NCI-H1105 treated with DMSO at 0.1 percent for 48 hours (cell line): ENCODE results near the gene CSGALNACT2.
"Not testable (repeated sequence)": the region's sequence is repeated elsewhere in the genome, so short reads cannot be mapped to it uniquely, and the experiment has no call there.

Source experiments
- DNase-seq: peaks from one replicate; lab custom pipeline; 2025; lab: John Stamatoyannopoulos, UW

Gene CSGALNACT2

DNA sequence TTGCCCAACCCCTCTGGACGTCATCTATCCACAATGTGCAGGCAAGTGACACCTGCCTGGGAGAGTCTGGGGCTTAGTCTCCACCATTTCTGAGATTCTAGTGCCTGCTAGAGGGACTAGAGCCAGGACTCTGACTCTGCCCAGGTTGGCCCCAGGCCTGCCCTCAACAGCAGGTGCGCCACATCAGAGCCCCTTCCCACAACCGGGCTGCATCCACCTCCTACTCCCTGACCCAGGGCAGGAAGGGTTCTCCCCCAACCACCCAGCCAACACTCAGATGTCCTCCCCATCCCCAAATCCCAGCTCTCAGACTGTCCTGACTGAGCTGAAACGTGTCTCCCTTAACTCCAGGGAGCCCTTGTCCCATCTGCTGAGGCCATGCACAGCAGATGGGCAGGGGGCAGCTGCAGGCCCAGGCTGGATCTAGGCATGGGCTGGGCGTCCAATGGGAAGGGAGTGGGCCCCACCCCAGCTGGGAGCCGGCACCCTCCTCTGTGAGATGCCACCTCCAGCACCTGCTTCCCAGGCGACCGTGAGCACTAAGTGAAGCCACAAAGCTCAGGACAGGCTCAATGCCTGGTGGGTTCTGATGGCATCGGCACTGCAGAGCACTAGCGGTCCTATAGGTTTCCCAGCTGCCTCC, 79.4 kb downstream of the CSGALNACT2 start:
- DNase-seq: no peak

DNA sequence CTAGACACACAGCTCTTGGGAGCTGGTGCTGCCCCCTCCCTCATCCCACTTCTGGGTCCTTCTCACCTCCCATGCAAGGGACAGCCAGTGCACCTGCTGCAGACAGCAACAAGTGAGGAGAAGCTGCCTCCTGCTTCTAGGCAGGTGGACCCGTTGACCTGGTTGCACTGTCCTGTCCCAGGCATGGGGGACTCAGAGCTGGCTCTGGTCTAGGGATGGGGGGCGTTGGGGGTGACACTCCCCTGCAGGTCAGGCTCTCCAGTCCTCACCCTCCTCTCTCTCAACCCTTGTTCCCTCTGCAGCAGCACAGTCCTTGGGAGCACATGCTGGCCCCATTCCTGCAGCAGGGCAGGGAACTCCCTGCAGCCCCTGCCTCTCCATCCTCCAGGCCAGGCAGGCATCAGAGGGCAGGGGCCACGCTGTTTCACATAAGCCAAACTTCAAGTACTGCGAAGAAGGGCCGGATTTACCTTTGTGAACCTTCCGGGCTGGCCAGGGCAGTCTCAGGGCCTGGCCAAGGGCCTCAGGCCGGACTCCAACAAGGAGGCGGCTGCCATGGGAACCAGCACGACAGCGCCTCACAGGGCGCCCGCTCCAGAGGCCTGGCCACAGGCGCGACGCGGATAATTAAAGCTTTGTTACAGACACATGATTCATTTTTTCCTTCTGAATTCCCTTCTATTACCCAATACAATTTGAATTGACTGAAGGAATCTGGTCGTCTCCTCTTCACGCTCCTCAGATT, 80.1 kb downstream of the CSGALNACT2 start:
- DNase-seq: no peak

DNA sequence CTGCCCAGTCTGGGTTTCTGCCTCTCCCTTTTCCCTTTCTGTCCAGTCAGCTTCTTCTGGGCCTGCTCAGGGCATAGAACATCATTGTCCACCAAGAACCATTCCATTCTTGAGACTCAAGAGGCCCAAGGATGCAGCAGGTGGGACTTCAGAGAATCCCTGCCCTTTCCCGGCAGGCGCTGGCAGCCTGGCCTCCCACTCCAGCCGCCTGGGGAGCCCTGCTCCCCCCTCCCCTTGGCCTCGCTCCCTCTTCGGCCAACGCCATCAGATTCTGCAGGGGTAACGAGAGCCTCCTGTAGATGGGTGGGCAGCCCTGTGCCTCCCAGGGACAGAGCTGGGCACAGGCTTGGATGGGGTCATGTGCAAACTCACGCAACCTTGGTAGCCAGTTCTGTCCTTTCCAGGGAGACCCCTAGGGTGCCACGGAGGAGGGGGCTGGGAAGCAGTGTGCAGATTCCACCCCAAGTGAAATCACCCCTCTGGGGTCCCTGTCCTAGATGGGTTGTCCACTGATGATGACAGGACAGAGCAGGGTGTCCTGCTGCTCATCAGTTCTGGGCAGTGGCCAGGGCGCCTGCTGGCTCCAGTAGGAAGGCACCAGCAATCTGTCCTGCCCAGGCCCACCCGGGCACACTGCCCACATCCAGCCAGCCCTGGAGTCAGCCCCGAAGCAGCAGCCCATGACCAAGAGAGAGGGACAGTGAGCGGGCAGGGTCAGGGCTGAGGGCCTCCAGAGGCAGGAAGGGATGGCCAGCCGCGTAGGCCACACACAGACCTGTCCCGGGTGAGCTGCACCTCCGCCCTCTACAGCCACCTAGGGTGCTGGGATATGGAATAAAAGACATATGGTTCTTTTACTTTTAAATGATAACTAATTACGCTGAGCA, 80.9 kb downstream of the CSGALNACT2 start:
- DNase-seq: no peak

DNA sequence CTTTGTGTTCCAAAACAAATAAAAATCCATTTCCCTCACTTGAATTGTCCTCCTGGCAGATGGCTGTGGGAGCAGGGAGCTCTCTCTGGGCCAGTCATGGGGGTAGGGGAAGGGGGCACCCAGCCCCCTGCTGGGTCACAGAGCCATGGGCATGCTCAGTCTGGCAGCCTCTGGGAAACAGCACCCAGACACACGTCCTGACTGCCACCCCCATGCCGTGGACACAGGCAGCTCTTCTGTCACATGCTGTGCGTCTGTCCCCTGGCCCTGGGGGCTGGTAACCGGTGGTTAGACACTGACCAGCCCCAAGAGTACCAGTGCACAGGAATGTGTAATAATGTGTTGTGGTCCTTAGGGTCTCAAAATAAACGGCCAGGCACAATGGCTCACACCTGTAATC, 81.6 kb downstream of the CSGALNACT2 start:
- no peak for DNase-seq

DNA sequence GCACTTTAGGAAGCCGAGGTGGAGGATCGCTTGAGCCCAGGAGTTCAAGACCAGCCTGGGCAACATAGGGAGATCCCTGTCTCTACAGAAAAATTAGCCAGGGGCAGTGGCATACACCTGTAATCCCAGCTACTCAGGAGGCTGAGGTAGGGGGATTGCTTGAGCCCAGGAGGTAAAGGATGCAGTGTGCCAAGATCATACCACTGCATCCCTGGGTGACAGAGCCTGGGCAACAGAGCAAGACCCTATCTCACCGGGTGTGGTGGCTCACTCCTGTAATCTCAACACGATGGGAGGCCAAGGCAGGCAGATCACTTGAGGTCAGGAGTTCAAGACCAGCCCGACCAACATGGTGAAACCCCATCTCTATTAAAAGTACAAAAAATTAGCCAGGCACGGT, 82.0 kb downstream of the CSGALNACT2 start:
- not testable (repeated sequence) for DNase-seq

DNA sequence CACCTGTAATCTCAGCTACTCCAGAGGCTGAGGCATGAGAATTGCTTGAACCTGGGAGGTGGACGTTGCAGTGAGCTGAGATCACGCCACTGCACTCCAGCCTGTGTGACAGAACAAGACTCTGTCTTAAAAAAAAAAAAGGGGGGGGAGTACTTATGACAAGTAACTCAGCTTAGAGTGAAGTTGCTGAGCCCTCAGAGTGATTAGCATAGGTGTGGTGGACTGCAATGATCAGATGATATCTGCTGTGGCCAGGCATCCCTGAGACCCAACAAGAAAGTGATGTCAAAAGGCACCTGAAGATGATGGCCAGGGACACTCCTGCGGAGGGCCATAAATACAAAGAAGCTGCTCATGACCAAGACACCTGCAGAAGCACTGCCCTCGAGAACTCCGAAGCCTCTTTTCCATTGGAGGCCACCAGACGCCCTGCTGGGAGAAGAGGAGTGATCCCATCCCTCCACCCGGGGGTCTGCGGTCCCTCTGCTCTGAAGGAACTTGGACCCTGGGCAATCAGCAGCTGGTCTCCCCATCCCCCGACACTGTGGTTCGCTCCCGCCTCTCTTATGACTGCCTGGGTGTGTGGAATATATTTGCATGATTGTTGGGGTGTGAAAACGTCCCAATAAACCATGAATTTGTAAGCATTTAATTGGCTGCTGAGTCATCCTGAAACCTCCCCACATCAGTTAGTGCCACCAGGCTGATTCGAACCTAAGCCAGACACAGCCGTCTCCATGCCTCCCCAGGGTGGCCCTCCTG, 82.6 kb downstream of the CSGALNACT2 start:
- no peak for DNase-seq

DNA sequence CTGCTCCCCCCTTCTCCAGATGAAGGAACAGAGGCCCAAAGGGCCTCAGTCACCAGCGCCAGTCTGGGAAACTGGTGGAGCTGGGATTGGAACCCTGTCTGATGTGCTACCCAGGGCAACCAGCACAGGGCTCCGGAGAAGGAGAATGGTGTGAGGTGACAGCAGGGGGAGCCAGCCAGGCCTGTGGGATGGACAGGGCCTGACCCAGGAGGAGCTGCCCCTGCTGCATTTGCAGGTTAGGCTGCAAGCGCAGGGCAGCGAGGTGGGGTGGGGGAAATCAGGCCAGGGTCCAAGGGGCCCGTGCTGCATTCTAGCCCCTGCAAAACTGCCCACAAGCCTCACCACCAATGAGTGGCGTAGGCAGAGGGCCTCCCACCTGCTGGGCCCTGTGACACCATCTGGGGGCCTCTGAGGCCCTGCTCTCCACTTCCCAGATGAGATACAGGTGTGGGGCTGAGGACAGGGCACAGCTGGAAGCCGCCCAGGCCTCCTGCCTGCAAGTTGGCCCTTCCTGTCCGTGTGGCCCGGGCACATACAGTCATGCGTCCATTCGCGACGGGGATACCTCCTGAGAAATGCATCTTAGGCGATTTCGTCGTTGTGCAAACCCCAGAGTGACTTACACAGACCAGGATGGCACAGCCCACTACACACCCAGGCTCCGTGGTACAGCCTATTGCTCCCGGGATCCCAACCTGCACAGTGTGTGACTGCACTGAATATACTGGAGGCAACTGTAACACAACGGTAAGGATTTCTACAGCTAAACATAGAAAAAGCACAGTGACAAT, 83.4 kb downstream of the CSGALNACT2 start:
- DNase-seq: no peak

DNA sequence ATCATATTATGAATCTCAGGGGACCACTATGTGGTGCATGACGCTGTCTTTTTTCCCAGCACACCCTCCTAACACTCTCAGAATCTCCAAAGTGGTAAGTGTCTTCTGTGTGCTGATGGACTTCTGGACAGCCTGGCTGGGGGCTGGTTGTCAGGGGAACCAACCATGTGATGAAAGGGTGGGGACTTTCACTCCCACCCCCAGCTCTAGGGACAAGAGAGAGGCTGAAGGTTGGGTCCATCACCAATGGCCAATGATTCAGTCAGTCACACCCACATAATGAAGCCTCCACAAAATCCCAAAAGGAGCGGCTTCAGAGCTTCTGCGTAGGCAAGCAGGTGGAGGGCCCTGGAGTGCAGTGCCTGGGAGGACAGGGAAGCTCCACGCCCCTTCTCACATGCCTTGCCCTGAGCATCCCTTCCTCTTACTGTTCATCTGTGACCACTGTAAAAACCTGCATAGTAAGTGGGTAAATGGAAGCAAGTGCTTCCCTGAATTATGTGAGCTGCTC, 84.0 kb downstream of the CSGALNACT2 start:
- no peak for DNase-seq

DNA sequence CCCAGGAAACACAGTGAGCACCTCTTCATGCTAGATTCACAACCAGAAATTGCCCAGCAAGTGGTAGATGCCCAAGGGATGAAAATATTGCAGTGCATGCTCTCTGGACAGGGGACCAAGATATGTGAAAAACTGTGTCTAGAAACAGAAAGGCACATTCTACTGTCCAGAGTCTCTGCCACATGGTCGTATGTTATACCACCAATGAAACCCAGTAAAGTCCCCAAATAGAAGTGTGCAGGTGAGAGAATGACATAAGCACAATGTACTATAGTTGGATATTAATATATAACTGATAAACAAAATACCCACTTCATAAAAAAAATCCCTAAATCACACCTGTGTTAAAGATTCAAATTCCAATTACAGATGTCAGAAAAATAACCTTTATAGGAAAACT, 84.8 kb downstream of the CSGALNACT2 start:
- no peak for DNase-seq

DNA sequence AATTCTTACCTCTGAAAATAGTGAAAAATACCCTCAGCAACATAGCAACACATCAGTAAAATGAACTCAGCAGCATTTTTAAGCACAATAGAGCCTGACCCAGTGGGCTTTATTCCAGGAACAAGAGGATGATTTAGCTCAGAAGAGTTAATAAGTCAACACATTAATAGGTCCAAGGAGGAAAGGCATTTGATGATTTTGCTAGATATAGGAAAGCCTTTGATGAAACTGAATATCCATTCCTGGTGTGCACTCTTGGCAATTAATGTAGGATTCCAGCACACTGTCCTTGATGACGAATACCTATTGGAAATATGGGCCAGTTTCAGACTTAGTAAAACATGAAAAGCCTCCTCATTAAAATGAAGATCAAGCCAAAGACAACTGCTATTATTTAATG, 86.1 kb downstream of the CSGALNACT2 start:
- DNase-seq: no peak

DNA sequence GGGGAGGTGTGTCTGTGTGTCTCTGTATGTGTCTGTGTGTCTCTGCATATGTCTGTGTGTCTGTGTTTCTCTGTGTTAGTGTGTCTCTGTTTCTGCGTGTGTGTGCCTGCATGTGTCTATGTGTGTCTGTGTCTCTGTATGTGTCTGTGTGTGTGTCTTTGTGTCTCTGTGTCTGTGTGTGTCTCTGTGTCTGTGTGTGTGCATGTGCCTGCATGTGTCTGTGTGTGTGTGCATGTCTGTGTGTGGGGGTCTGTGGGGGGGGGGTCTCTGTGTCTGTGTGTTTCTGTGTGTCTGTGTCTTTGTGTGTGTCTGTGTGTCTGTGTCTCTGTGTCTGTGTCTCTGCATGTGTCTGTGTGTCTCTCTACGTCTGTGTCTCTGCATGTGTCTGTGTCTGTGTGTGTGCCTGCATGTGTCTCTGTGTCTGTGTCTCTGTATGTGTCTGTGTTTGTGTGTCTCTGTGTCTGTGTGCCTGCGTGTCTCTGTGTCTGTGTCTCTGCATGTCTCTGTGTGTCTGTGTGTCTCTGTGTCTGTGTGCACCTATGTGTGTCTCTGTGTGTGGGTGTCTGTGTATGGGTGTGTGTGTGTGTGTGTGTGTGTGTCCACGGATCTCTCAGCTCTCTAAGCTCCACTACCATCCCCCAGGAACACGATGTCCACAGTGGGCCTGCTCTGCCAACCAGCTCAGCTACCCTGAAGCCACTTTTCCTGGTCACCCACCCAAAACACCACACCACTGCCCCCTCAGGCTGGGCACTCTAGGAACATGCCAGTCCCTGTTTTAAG, 87.0 kb downstream of the CSGALNACT2 start:
- no peak for DNase-seq

DNA sequence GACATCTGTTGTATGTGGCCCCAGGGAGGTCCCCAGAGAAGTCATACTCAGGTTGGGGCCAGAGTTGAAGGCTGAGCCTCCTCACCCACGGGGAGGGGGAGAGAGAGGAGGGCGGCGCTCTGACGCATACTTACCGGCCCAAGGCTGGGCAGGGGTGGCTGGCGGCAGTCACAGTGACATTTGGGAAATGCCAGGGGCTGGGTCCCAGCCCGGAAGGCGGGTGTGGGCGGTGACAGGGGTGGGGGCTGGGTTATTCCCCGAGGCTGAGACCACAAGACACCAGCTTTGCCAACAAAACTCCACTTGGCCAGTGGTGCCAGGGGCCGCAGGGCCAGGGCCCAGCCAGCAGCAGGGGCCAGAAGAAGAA, 87.5 kb downstream of the CSGALNACT2 start:
- no peak for DNase-seq

DNA sequence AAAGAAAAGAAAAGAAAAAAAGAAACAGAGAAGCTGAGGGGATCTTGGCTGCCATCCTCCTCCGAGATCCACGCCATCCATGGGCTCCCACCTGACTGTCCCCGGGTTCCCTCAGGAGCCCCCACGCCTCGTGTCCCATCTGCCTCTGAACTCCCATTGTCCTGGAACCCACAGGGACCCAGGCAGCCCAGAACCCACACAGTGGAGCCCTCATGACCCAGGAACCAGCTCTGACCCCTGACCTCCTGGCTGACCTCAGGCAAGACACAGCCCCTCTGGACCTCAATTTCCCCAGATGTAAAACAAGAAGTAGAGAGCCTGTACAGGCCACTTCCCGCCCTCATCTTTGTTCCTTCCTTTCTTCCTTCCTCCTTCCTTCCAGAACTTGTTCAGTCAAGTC, 88.2 kb downstream of the CSGALNACT2 start:
- no peak for DNase-seq

DNA sequence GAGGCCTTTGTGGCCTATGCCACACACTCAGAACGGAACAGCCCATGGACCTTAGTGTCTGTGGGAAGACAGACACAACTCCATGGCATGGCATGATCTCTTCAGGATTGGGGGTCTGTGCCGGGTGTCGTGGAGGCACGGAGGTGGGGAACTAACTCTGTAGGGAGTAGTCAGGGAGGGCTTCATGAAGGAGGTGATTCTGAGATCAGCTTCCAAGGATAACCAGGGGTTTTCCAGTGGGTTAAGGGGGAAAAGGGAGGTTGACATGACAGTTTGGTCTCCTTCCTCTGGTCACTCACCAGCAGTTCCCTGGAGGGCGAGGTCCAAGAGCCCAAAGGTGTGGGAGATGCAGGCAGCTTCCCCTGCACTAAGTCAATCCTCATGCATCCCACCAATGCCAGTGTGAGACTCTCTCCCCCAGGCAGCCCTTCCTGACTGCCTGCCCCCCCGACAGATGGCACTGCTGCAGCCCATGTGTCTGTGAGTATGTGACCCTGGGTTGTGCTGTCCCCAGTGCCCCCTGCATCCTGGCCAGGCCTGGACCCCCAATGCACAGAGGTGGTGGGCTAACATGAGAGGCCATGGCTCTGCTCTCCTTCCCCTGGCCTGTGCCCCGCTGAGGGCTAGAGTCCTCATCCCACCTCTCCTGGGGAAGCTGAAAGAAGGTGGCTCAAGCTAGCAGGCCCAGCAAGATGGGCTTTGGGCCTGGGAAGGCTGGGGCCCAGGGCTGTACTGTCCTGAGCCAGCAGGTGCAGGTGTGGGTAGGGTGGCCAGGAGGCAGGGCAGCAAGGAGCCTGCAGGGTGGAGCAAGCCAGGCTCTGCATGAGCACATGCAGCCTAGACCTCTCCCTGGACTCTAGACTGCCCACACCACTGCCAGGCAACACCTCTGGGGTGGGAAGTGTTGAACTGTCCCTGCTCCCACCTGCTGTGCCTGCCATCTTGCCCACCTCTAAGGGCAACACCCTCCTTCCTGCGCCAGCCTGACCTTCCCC, 88.9 kb downstream of the CSGALNACT2 start:
- DNase-seq: no peak

DNA sequence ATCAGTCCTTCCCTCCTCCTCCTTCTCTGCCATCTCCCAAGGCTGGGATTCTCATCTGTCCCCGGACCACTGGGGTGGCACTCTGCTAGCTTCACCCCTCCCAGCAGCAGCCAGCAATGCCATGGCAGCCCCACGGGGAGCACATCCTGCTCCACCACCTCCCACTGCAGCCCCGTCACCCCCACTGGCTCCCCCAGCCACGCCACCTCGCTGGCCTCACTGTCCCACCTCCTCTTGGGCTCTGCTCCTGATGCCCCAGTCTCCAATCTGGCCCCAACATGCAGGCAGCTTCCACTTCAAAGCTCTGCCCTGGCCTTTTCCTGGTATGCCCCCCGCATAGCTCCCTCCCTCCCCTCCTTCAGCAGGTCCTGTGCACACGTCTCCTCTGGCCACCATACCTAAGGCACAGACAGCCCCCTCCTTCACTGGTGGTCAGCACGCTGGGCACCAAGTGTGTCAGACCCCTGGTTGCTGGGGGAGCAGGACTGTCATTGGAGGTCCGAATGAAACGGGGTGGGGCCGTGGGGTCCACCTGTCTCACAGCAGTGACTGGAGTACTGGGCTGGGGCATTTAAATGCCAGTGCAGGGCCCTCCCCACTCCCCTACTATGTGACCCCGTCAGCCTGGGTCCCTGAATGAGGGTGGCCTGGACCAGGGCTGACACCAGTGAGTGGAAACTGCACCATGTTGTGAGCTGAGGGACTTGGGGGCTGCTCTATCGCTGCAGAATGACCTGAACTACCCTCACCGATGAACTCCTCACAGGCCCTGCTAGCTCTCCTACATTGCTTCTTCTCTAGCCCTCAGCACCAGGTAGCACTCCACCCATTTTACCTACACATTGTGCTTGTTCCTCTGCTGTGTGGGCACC, 89.9 kb downstream of the CSGALNACT2 start:
- DNase-seq: no peak

DNA sequence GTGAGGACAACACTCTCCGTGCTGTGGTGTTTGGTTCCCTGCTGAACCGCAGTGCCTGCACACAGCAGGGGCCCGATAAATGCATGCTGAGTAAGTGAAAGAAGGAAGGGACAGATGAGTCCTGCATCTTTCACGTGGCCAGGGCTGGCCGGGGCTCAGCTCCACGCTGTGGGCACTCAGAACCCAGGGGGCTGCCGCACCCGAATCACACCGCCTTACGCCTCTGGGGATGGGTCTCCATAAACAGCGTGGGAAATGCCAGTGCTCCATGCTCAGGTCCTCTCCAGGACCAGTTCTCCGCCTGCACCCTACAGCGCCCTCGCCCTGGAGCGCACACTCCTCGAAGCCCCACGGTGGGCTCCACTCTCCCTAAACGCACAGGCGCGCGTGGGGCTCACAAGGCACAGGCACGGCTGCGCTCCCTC, 90.5 kb downstream of the CSGALNACT2 start:
- DNase-seq: no peak

DNA sequence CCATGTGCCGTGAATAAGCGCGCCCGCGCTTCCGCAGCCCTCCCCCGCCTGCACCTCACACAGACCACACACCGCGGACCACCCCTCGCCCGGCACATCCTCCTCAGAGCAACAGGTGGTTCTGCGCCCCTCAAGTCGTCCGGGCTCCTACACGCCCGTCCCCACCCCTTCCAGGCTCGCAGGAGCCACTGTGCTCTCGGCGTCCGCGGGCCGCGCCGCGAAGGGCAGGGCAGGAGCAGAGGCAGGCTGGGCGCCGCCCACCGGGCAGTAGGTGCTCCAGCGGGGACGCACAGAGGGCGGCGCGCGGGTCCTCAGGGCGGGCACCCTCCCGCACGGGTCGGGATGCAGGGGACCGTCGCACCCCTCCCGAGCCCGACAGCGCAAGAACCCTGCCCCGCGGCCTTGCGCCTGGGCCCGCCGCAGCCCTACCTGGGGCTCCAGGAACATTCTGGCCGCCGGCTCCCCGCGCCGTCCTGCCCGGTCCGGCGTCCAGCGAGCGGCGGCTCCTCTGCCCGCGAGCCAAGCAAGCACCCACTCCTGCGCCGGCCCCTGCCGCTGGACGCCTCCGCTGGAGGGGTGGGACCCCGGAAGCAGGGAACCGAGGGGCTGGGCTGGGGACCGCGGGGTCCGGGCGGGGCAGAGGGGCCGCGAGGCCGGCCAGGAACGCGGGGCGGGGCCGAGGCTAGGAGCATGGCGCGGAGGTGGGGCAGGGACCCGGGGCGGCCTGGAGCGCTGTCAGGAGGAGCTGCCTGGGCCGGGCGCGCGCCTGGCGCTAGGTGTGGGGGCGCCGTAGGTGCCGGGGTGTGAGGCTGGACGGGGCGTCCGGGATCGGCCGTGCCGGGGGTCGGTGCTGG, 91.2 kb downstream of the CSGALNACT2 start:
- DNase-seq: no peak
